ENCODE data around the gene C9orf152.
"Not testable (repeated sequence)": the region's sequence is repeated elsewhere in the genome, so short reads cannot be mapped to it uniquely, and the experiment has no call there.

Gene C9orf152

GRCh38 chr9:110241858-110242321, 33.9 kb upstream of the C9orf152 start:
- TF ChIP-seq ZNF274 (IDR thresholded peaks at IDR 0.05; ENCODE audit: low read depth, low read length) = no peak
- H3K4me3 ChIP-seq (ENCODE audit: low read length) = no peak overlapping the region

- TF ChIP-seq ZNF274 (IDR thresholded peaks at IDR 0.05; ENCODE audit: low read depth, low read length) = no peak
These were observed 33.4 kb upstream of the C9orf152 start for GRCh38 chr9:110241260-110241857.

DNA sequence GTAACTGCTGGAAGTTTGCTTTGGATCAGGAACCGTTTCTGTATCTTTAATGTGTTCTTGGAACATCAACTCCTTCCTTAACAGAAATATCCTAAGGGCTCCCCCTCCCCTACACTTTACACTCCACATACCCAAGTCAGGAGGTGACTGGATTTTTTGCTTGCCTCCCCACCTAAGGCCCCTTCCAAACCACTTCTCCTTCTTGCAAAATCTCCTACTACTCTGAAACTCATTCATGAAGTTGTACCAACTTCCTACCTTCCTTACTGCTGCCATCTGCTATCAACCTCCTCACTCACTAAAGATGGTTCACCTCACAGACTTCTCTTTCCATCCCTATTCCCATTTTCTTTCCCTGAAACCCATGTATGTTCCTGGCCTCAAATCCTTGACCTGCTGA, 32.2 kb upstream of the C9orf152 start:
- no peak for TF ChIP-seq ZNF274 (IDR thresholded peaks at IDR 0.05; ENCODE audit: low read depth, low read length)
- no peak overlapping the region for H3K4me3 ChIP-seq (ENCODE audit: low read length)

More at GRCh38 chr9:110241260-110241857, 33.4 kb upstream of the C9orf152 start:
- no peak overlapping the region for H3K4me3 ChIP-seq (ENCODE audit: low read length)

DNA sequence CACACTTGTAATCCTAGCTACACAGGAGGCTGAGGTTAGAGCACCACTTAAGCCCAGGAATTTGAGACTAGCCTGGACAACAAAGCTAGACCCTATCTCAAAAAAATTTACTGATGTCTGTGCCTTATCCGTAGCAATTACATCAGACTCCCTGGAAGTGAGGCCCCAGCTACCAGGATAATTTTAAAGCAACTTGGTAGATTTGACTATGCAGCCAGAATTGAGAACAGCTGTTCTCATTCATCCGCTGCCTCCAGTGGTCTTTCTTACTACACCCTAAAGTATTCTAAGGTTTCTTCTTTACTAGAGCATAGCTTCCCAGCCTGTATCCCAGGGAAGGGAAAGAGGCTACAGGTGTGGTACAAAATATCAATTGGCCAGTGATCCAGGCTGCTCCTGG, 20.4 kb upstream of the C9orf152 start:
- no peak for TF ChIP-seq ZNF274 (IDR thresholded peaks at IDR 0.05; ENCODE audit: low read depth, low read length)
- H3K4me3 ChIP-seq (ENCODE audit: low read length) = no peak overlapping the region

DNA sequence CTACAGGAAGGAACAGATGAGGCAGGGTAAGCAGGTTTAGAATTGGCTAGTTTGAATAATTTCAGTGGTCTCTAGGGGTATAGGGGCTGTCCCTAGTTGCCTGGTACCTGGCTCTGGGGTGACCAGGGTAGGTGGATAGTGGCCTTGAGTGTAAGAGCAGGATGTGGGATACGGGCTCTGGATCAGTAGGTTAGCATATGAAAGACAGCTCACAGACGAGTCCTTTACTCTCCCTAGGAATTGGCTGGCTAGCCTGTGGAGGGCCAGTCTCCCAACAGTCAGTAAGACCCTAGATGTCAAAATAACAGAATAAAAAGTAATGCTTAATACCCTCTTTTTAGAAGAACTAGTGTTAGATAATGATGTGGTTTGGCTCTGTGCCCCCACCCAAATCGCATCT, 16.6 kb upstream of the C9orf152 start:
- H3K4me3 ChIP-seq (ENCODE audit: low read length) = no peak overlapping the region

GRCh38 chr9:110220809-110221208, 12.8 kb upstream of the C9orf152 start:
- no peak for TF ChIP-seq ZNF274 (IDR thresholded peaks at IDR 0.05; ENCODE audit: low read depth, low read length)
- no peak overlapping the region for H3K4me3 ChIP-seq (ENCODE audit: low read length)

More for the DNA sequence above, 16.6 kb upstream of the C9orf152 start:
- no peak for TF ChIP-seq ZNF274 (IDR thresholded peaks at IDR 0.05; ENCODE audit: low read depth, low read length)

DNA sequence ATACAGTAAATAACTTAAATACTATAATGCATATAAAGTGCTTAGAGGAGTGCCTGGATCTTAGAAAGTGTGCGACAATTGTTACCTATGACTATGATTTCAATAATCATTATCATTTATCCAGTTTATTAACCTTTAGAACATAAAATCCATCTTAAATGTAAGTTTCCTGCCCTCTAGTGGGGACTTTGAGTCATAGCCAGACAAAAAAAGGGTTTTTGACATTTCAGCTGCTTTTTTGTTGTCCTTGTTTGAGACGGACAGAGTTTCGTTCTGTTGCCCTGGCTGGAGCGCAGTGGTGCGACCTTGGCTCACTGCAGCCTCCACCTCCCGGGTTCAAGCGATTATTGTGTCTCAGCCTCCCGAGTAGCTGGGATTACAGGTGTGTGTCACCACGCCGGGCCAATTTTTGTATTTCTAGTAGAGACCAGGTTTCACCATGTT, 9.7 kb upstream of the C9orf152 start:
- no peak for TF ChIP-seq ZNF274 (IDR thresholded peaks at IDR 0.05; ENCODE audit: low read depth, low read length)

GRCh38 chr9:110214586-110215355, 6.8 kb upstream of the C9orf152 start:
- H3K4me3 ChIP-seq (ENCODE audit: low read length) = no peak overlapping the region
- no peak for TF ChIP-seq ZNF274 (IDR thresholded peaks at IDR 0.05; ENCODE audit: low read depth, low read length)

More for the DNA sequence above, 9.7 kb upstream of the C9orf152 start:
- H3K4me3 ChIP-seq (ENCODE audit: low read length) = no peak overlapping the region

DNA sequence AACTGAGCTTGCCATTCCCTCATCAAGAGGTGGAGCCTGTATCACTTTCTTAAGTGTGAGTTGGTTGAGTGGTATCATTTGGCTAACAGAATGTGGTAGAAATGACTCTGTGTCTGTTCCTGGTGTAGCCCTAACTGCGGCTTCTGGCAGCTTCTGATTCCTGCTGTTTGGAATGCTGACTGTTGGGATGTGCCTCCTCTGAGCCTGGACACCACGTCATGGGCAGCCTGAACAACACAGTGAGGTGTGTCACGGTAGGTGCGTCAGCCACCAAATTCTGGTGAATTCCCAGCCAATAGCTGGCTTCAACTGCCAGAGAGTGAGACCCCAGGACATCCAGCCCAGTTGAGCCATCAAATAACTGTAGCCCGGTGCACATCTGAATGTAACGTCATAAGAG, 6.1 kb upstream of the C9orf152 start:
- no peak for TF ChIP-seq ZNF274 (IDR thresholded peaks at IDR 0.05; ENCODE audit: low read depth, low read length)
- no peak overlapping the region for H3K4me3 ChIP-seq (ENCODE audit: low read length)

DNA sequence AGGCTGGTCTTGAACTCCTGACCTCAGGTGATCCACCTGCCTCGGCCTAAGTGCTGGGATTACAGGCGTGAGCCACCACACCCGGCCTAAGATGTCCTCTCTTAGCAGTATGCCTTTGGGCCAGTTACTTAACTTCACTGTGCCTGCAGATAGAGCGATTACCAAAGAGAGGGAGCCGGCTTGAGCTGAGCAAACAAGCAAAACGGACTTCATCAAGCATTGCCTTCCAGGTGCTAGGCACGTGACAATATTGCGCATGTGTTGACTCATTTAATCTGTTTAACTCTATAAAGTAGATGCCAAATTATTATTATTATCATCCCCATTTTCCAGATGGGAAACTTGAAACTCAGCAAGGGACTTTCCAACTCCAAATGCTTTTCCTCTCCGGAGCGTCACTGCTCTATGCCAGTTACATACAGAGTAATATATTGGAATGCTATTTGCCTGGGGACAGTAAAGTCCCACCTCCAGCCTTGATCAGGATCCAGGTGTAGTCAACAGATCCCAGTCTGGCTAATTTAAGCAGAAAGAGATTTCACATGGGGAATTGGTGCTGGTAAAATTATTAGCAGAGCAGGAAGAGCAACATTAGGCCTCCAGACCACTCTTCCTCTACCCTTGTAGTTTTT, 5.6 kb upstream of the C9orf152 start:
- no peak for TF ChIP-seq ZNF274 (IDR thresholded peaks at IDR 0.05; ENCODE audit: low read depth, low read length)
- H3K4me3 ChIP-seq (ENCODE audit: low read length) = no peak overlapping the region

DNA sequence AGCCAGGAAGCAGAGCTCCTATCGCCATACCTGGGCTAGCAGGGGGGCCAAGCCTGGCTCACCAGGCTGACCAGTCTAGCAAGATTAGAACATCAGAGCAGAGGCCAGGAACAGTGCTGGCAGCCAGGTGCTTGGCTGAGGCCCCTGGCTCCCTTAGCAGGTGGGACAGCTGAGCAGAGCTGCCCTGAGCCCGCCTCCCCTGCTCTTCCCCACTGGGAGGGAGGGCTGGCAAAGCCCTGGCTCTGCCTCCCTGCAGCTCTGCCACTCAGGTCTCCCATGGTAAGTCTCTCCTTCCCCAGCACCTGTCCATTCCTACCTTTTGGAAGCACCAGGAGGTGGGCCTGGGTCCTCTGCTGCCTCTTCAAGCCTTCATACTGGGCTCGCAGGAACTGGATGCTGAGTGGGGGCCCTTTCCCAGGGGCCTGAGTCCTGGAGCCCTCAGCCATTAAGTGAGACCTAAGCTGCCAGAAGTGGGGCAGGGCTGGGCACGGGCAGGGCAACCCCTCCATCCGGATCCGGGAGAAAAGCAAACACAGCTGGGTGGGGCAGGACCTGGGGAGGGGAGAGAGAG, 803 bp downstream of the C9orf152 start:
- TF ChIP-seq ZNF274 (IDR thresholded peaks at IDR 0.05; ENCODE audit: low read depth, low read length) = no peak
- no peak overlapping the region for H3K4me3 ChIP-seq (ENCODE audit: low read length)

- H3K4me3 ChIP-seq (ENCODE audit: low read length) = no peak overlapping the region
These were observed 1.6 kb downstream of the C9orf152 start for GRCh38 chr9:110206389-110206788.

DNA sequence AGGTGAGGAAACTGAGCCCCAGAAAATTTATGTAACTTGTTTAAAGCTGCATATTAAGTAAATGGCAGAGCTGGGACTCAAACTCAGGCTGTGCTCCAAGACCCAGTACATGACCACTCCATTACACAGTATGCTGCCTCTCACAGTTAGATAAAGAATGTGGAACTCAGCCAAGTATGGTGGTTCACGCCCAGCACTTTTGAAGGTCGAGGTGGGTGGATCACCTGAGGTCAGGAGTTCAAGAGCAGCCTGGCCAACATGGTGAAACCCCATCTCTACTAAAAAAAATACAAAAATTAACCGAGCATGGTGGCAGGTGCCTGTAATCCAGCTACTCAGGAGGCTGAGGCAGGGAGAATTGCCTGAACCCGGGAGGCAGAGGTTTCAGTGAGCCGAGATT, 2.3 kb downstream of the C9orf152 start:
- not testable (repeated sequence) for H3K4me3 ChIP-seq (ENCODE audit: low read length)

More at GRCh38 chr9:110206389-110206788, 1.6 kb downstream of the C9orf152 start:
- TF ChIP-seq ZNF274 (IDR thresholded peaks at IDR 0.05; ENCODE audit: low read depth, low read length) = no peak

- no peak for TF ChIP-seq ZNF274 (IDR thresholded peaks at IDR 0.05; ENCODE audit: low read depth, low read length)
- no peak overlapping the region for H3K4me3 ChIP-seq (ENCODE audit: low read length)
These were observed 5.7 kb downstream of the C9orf152 start for GRCh38 chr9:110202232-110202631.

All from GM08714 (cell line).